ENCODE data around the gene ALPK1. TPM values are rescaled to one million over a fixed set of nuclear protein-coding genes. Genes with fewer than 3 reads are reported as not detected.

ALPK1 gene
- total and polyA plus RNA-seq, 2 donors (not counting 1 experiment from before 2014, with no cell fraction given): 5.5 to 27.2 TPM

DNA sequence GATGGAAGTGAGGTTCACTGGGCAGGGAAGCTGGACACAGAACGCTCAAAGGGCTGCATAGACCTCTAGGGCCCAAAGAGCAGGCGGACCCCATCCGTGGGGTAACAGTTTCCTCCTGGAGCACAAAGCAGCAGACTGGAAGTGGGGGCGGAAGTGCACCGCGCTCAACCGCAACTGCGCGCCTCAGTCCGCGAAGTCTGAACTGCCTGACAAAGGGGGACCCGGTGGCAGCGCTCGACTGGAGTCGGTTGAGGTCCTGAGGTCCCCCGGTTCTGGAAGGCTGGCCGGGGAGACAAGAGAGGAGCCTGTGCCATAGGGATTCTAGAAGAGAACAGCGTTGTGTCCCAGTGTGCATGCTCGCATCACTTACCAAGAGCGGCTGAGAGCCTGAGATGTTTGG lies 58.5 kb downstream of the ALPK1 start:
- Mint-ChIP-seq H3K4me1 (no peaks in the 10 kb centered on the region), H3K9me3 (ENCODE audit: insufficient read depth) (no peaks in the 10 kb centered on the region), H3K4me3 (no peak overlapping the region), H3K27ac (no peak overlapping the region), H3K27me3 (no peaks in the 10 kb centered on the region)
- intact Hi-C loops (cut with micrococcal nuclease): no loop called here
- Histone ChIP-seq H4K20me1 (ENCODE audit: control insufficient read depth, insufficient read depth, low read length, poor library complexity, severe bottlenecking) (no peaks in the 10 kb centered on the region), H3K9ac (ENCODE audit: low read length) (no peak overlapping the region), H3K79me2 (ENCODE audit: control insufficient read depth, insufficient read depth, low read length) (no peaks in the 10 kb centered on the region), H3K4me1 (ENCODE audit: control insufficient read depth in 2 of 2, insufficient read depth in 2 of 2, low read length in 2 of 2) (no peaks in the 10 kb centered on the region), H3K4me2 (replicated peaks; ENCODE audit: low read depth, low read length, poor library complexity, severe bottlenecking) (no peak overlapping the region), H3K4me3 (ENCODE audit: control extremely low read depth in 1 of 5, extremely low read depth in 1 of 5, insufficient read depth in 1 of 5, low read depth in 2 of 5, low read length in 4 of 5) (no peak overlapping the region), H2AFZ (ENCODE audit: insufficient read depth, low read depth, low read length, poor library complexity, severe bottlenecking) (no peak overlapping the region), H3K27me3 (replicated peaks in 1 of 4; ENCODE audit: control extremely low read depth in 1 of 4, control insufficient read depth in 3 of 4, insufficient read depth in 4 of 4, low read length in 3 of 4) (no peaks in the 10 kb centered on the region), H3K27ac (ENCODE audit: low read length in 2 of 2) (no peak overlapping the region), H3K9me3 (ENCODE audit: control extremely low read depth in 1 of 3, control insufficient read depth in 2 of 3, insufficient read depth in 1 of 3, low read length in 2 of 3) (peaks cover 0 to 38% (median 0%) of the 10 kb centered on the region in 3 donors), H3K36me3 (replicated peaks in 1 of 2; ENCODE audit: control extremely low read depth in 1 of 2, control insufficient read depth in 1 of 2, extremely low read depth in 1 of 2, insufficient read depth in 2 of 2, low read length in 1 of 2) (peaks cover 0 to 2% of the 10 kb centered on the region in 2 experiments)
- WGBS (ENCODE audit: insufficient coverage): 96% methylated on average over 20 of the region's 20 CpGs
- CTCF ChIA-PET: no interaction called here
- no peak for TF ChIP-seq EZH2 (IDR thresholded peaks at IDR 0.05; ENCODE audit: borderline replicate concordance, insufficient read depth, low read depth, low read length, poor library complexity, severe bottlenecking)
- TF ChIP-seq, protein P1, sequence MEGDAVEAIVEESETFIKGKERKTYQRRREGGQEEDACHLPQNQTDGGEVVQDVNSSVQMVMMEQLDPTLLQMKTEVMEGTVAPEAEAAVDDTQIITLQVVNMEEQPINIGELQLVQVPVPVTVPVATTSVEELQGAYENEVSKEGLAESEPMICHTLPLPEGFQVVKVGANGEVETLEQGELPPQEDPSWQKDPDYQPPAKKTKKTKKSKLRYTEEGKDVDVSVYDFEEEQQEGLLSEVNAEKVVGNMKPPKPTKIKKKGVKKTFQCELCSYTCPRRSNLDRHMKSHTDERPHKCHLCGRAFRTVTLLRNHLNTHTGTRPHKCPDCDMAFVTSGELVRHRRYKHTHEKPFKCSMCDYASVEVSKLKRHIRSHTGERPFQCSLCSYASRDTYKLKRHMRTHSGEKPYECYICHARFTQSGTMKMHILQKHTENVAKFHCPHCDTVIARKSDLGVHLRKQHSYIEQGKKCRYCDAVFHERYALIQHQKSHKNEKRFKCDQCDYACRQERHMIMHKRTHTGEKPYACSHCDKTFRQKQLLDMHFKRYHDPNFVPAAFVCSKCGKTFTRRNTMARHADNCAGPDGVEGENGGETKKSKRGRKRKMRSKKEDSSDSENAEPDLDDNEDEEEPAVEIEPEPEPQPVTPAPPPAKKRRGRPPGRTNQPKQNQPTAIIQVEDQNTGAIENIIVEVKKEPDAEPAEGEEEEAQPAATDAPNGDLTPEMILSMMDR (IDR thresholded peaks at IDR 0.05): no peak
- POLR2A ChIA-PET: no interaction called here
- ATAC-seq (ENCODE audit: low read depth) (no peak), DNase-seq (no peak)

DNA sequence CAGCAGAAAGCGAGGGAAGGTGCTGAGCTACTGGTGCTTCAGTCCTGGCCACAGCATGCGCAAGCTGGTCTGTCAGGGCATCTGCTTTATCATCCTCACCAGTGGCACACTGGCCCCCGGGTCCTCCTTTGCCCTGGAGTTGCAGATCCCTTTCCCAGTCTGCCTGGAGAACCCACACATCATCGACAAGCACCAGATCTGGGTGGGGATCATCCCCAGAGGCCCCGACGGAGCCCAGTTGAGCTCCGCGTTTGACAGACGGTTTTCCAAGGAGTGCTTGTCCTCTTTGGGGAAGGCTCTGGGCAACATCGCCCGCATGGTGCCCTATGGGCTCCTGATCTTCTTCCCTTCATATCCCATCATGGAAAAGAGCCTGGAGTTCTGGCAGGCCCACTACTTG lies 60.3 kb downstream of the ALPK1 start:
- H3K79me2 ChIP-seq (ENCODE audit: control insufficient read depth, insufficient read depth, low read length): no peaks in the 10 kb centered on the region
- H3K4me3 ChIP-seq (ENCODE audit: control extremely low read depth in 1 of 5, extremely low read depth in 1 of 5, insufficient read depth in 1 of 5, low read depth in 2 of 5, low read length in 4 of 5): no peak overlapping the region
- peaks cover 0 to 2% of the 10 kb centered on the region in 2 donors for H3K4me1 ChIP-seq (ENCODE audit: control insufficient read depth in 2 of 2, insufficient read depth in 2 of 2, low read length in 2 of 2)
- DNase-seq: no peak
- no peaks in the 10 kb centered on the region for H4K20me1 ChIP-seq (ENCODE audit: control insufficient read depth, insufficient read depth, low read length, poor library complexity, severe bottlenecking)
- Mint-ChIP-seq H3K27me3 (no peaks in the 10 kb centered on the region), H3K4me1 (peaks cover 8% of the 10 kb centered on the region), H3K4me3 (no peak overlapping the region), H3K27ac (no peak overlapping the region), H3K9me3 (ENCODE audit: insufficient read depth) (peaks cover 3% of the 10 kb centered on the region)
- WGBS (ENCODE audit: insufficient coverage): 97% methylated on average over 11 of the region's 11 CpGs
- POLR2A ChIA-PET: no interaction called here
- no peak for ATAC-seq (ENCODE audit: low read depth)
- H3K27ac ChIP-seq (ENCODE audit: low read length in 2 of 2): no peak overlapping the region
- CTCF ChIA-PET: no interaction called here
- no peak overlapping the region for H2AFZ ChIP-seq (ENCODE audit: insufficient read depth, low read depth, low read length, poor library complexity, severe bottlenecking)
- H3K9ac ChIP-seq (ENCODE audit: low read length): no peak overlapping the region
- peaks cover 0 to 45% (median 0%) of the 10 kb centered on the region in 3 donors for H3K9me3 ChIP-seq (ENCODE audit: control extremely low read depth in 1 of 3, control insufficient read depth in 2 of 3, insufficient read depth in 1 of 3, low read length in 2 of 3)
- intact Hi-C loops (cut with micrococcal nuclease): no loop called here
- no peaks in the 10 kb centered on the region for H3K27me3 ChIP-seq (replicated peaks in 1 of 4; ENCODE audit: control extremely low read depth in 1 of 4, control insufficient read depth in 3 of 4, insufficient read depth in 4 of 4, low read length in 3 of 4)
- TF ChIP-seq, protein P1 (IDR thresholded peaks at IDR 0.05): no peak
- no peak for TF ChIP-seq EZH2 (IDR thresholded peaks at IDR 0.05; ENCODE audit: borderline replicate concordance, insufficient read depth, low read depth, low read length, poor library complexity, severe bottlenecking)
- H3K36me3 ChIP-seq (replicated peaks in 1 of 2; ENCODE audit: control extremely low read depth in 1 of 2, control insufficient read depth in 1 of 2, extremely low read depth in 1 of 2, insufficient read depth in 2 of 2, low read length in 1 of 2): peaks cover 0 to 5% of the 10 kb centered on the region in 2 experiments
- no peak overlapping the region for H3K4me2 ChIP-seq (replicated peaks; ENCODE audit: low read depth, low read length, poor library complexity, severe bottlenecking)
